Measurements from ENCODE around the gene LRRC36. TPM values are rescaled to one million over a fixed set of nuclear protein-coding genes. Genes with fewer than 3 reads are reported as not detected.

The LRRC36 gene
- not detected in 3 replicates for polyA plus RNA-seq
- not detected for polyA plus RNA-seq (2011; ENCODE audit: low read depth)
- polyA plus RNA-seq (2011; cell fraction: cytosol; rRNA removed): not detected in 2 replicates
- polyA plus RNA-seq (2011; cell fraction: nucleus; rRNA removed): not detected in 2 replicates
- not detected in 2 replicates for polyA plus RNA-seq (2012; ENCODE audit: low replicate concordance)
- polyA minus RNA-seq: not detected in 3 replicates
- polyA minus RNA-seq (2011; cell fraction: cytosol; rRNA and poly(A)+ RNA removed): not detected
- polyA minus RNA-seq (2011; cell fraction: nucleus; rRNA and poly(A)+ RNA removed): not detected in 2 replicates

- Histone ChIP-seq H3K9ac (ENCODE audit: control insufficient read depth, extremely low read depth, insufficient read depth, low read length) (no peak within 1 kb of the TSS), H3K27me3 (ENCODE audit: control insufficient read depth, extremely low read depth, insufficient read depth, low read length) (peaks cover 17% of the 10 kb centered on the region), H3K4me1 (ENCODE audit: control insufficient read depth, extremely low read depth, insufficient read depth, low read length) (peaks cover 3% of the 10 kb centered on the region), H3K79me2 (ENCODE audit: control insufficient read depth, insufficient read depth, low read length) (no peaks in the 10 kb centered on the region), H3K4me2 (ENCODE audit: control insufficient read depth, extremely low read depth, insufficient read depth, low read depth, low read length) (peak within 1 kb of the TSS; percentile 39), H3K36me3 (ENCODE audit: control insufficient read depth in 2 of 2, extremely low read depth in 1 of 2, insufficient read depth in 2 of 2, low read length in 2 of 2) (no peaks in the 10 kb centered on the region), H3K9me3 (ENCODE audit: control insufficient read depth, low read depth, low read length) (no peaks in the 10 kb centered on the region), H3K4me3 (ENCODE audit: control insufficient read depth in 2 of 3, extremely low read depth in 1 of 3, insufficient read depth in 2 of 3, low read depth in 1 of 3, low read length in 3 of 3) (peak within 1 kb of the TSS in 2 of 3 experiments; percentile 11 to 22), H4K20me1 (ENCODE audit: control insufficient read depth, extremely low read depth, insufficient read depth, low read length) (no peaks in the 10 kb centered on the region), H2AFZ (ENCODE audit: control insufficient read depth, low read length) (no peak within 1 kb of the TSS), H3K9me1 (ENCODE audit: control insufficient read depth, extremely low read depth, insufficient read depth, low read length) (no peaks in the 10 kb centered on the region), H3K27ac (ENCODE audit: control insufficient read depth, insufficient read depth, low read length) (no peak within 1 kb of the TSS)
- FAIRE-seq (no peak), DNase-seq (ENCODE audit: low read depth, low spot score) (no peak)
- TF ChIP-seq EZH2 (IDR thresholded peaks at IDR 0.05; ENCODE audit: low read length) (no peak), CTCF (optimal IDR thresholded peaks at IDR 0.05 in 1 of 3, IDR thresholded peaks at IDR 0.05 in 1 of 3, conservative IDR thresholded peaks at IDR 0.05 in 1 of 3; ENCODE audit: extremely low read depth in 1 of 3, insufficient read depth in 2 of 3, low read length in 3 of 3) (peak in 2 of 3 experiments; percentile 42 to 61)
- dilution Hi-C loops (cut with MboI; ENCODE audit: extremely low pct_ligation_motif_present, low sequenced_read_pairs): no loop called here
Observed at GRCh38 chr16:67326472-67327309, at the start of gene LRRC36, which contains the start of gene KCTD19. Gene LRRC36, plus strand, starts transcription at chr16:67326815. Its CDS starts 48 bp downstream, at chr16:67326863. Gene KCTD19, minus strand, starts transcription at chr16:67326741. Its CDS starts 34 bp downstream, at chr16:67326707.

- Histone ChIP-seq H3K27me3 (ENCODE audit: control insufficient read depth, extremely low read depth, insufficient read depth, low read length) (peaks cover 29% of the 10 kb centered on the region), H3K9me1 (ENCODE audit: control insufficient read depth, extremely low read depth, insufficient read depth, low read length) (no peaks in the 10 kb centered on the region), H3K4me1 (ENCODE audit: control insufficient read depth, extremely low read depth, insufficient read depth, low read length) (peaks cover 23% of the 10 kb centered on the region), H3K27ac (ENCODE audit: control insufficient read depth, insufficient read depth, low read length) (peak overlapping the region; percentile 29), H3K4me2 (ENCODE audit: control insufficient read depth, extremely low read depth, insufficient read depth, low read depth, low read length) (peak overlapping the region; percentile 13), H3K79me2 (ENCODE audit: control insufficient read depth, insufficient read depth, low read length) (no peaks in the 10 kb centered on the region), H3K9ac (ENCODE audit: control insufficient read depth, extremely low read depth, insufficient read depth, low read length) (no peak overlapping the region), H2AFZ (ENCODE audit: control insufficient read depth, low read length) (no peak overlapping the region), H4K20me1 (ENCODE audit: control insufficient read depth, extremely low read depth, insufficient read depth, low read length) (no peaks in the 10 kb centered on the region), H3K4me3 (ENCODE audit: control insufficient read depth in 2 of 3, extremely low read depth in 1 of 3, insufficient read depth in 2 of 3, low read depth in 1 of 3, low read length in 3 of 3) (no peak overlapping the region), H3K36me3 (ENCODE audit: control insufficient read depth in 2 of 2, extremely low read depth in 1 of 2, insufficient read depth in 2 of 2, low read length in 2 of 2) (no peaks in the 10 kb centered on the region), H3K9me3 (ENCODE audit: control insufficient read depth, low read depth, low read length) (no peaks in the 10 kb centered on the region)
- dilution Hi-C loops (cut with MboI; ENCODE audit: extremely low pct_ligation_motif_present, low sequenced_read_pairs): no loop called here
- TF ChIP-seq EZH2 (IDR thresholded peaks at IDR 0.05; ENCODE audit: low read length) (no peak), CTCF (optimal IDR thresholded peaks at IDR 0.05 in 1 of 3, IDR thresholded peaks at IDR 0.05 in 1 of 3, conservative IDR thresholded peaks at IDR 0.05 in 1 of 3; ENCODE audit: extremely low read depth in 1 of 3, insufficient read depth in 2 of 3, low read length in 3 of 3) (no peak)
- DNase-seq (ENCODE audit: low read depth, low spot score): peak; percentile 87
- peak; percentile 94 for FAIRE-seq
Observed at GRCh38 chr16:67277294-67277998, 49.2 kb upstream of the LRRC36 start.

All from keratinocyte (primary cell).